ENCODE results near the gene WRNIP1.

Gene WRNIP1

GRCh38 chr6:2827142-2827541 is 61.9 kb downstream of the WRNIP1 start:
- no peaks in the 10 kb centered on the region for H3K36me3 ChIP-seq (ENCODE audit: insufficient read depth, low read length)
- no peak overlapping the region for H3K4me3 ChIP-seq (ENCODE audit: low read length, poor library complexity, severe bottlenecking)
- no peak overlapping the region for H3K9ac ChIP-seq (ENCODE audit: low read depth, low read length, poor library complexity, severe bottlenecking)
- H3F3A ChIP-seq (ENCODE audit: low read depth): no peaks in the 10 kb centered on the region
- H3K4me2 ChIP-seq (ENCODE audit: low read depth, low read length, poor library complexity, severe bottlenecking): no peak overlapping the region
- TF ChIP-seq EZH2phosphoT487 (IDR thresholded peaks at IDR 0.05; ENCODE audit: borderline replicate concordance): no peak
- TF ChIP-seq, protein P1, sequence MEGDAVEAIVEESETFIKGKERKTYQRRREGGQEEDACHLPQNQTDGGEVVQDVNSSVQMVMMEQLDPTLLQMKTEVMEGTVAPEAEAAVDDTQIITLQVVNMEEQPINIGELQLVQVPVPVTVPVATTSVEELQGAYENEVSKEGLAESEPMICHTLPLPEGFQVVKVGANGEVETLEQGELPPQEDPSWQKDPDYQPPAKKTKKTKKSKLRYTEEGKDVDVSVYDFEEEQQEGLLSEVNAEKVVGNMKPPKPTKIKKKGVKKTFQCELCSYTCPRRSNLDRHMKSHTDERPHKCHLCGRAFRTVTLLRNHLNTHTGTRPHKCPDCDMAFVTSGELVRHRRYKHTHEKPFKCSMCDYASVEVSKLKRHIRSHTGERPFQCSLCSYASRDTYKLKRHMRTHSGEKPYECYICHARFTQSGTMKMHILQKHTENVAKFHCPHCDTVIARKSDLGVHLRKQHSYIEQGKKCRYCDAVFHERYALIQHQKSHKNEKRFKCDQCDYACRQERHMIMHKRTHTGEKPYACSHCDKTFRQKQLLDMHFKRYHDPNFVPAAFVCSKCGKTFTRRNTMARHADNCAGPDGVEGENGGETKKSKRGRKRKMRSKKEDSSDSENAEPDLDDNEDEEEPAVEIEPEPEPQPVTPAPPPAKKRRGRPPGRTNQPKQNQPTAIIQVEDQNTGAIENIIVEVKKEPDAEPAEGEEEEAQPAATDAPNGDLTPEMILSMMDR (conservative IDR thresholded peaks at IDR 0.05; ENCODE audit: low read length): no peak
- H4K20me1 ChIP-seq (ENCODE audit: insufficient read depth, low read length, poor library complexity, severe bottlenecking): no peaks in the 10 kb centered on the region
- H3K27me3 ChIP-seq (ENCODE audit: insufficient read depth, low read length, poor library complexity, severe bottlenecking): no peaks in the 10 kb centered on the region
- H3K9me3 ChIP-seq (ENCODE audit: insufficient read depth, low read depth, low read length): no peaks in the 10 kb centered on the region
- H3K4me1 ChIP-seq (ENCODE audit: insufficient read depth, low read length, poor library complexity, severe bottlenecking): peaks cover 37% of the 10 kb centered on the region
- no peaks in the 10 kb centered on the region for H3K79me2 ChIP-seq (ENCODE audit: insufficient read depth, low read length)
- no peaks in the 10 kb centered on the region for H3K9me2 ChIP-seq (replicated peaks; ENCODE audit: low read depth, low read length)
- no peak overlapping the region for H2AFZ ChIP-seq (ENCODE audit: low read length)

DNA sequence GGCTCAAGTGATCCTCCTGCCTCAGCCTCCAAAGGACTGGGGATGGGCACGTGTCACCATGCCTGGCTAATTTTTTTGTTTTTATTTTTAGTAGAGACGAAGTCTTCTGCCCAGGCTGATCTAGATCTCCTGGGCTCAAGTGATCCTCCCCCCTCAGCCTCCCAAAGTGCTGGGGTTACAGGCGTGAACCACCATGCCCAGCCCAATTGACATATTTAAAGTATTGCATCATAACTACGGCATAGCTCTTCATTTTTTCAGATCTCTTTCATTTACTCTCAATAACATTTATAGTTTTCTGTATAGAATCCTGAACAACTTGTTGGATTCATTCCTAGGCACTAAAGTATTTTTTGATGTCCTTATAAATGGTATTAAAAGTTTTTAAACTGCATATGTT is 63.4 kb downstream of the WRNIP1 start:
- no peak overlapping the region for H3K9ac ChIP-seq (ENCODE audit: low read depth, low read length, poor library complexity, severe bottlenecking)
- H3F3A ChIP-seq (ENCODE audit: low read depth): no peaks in the 10 kb centered on the region
- peaks cover 6% of the 10 kb centered on the region; the same call in 1 of the 2 replicates for H3K36me3 ChIP-seq (ENCODE audit: insufficient read depth, low read length)
- H3K9me3 ChIP-seq (ENCODE audit: insufficient read depth, low read depth, low read length): no peaks in the 10 kb centered on the region
- no peak for TF ChIP-seq EZH2phosphoT487 (IDR thresholded peaks at IDR 0.05; ENCODE audit: borderline replicate concordance)
- TF ChIP-seq, protein P1 (conservative IDR thresholded peaks at IDR 0.05; ENCODE audit: low read length): no peak
- H3K4me2 ChIP-seq (ENCODE audit: low read depth, low read length, poor library complexity, severe bottlenecking): no peak overlapping the region
- no peak overlapping the region for H3K4me3 ChIP-seq (ENCODE audit: low read length, poor library complexity, severe bottlenecking)
- H3K9me2 ChIP-seq (replicated peaks; ENCODE audit: low read depth, low read length): no peaks in the 10 kb centered on the region
- no peaks in the 10 kb centered on the region for H4K20me1 ChIP-seq (ENCODE audit: insufficient read depth, low read length, poor library complexity, severe bottlenecking)
- H3K27me3 ChIP-seq (ENCODE audit: insufficient read depth, low read length, poor library complexity, severe bottlenecking): no peaks in the 10 kb centered on the region
- no peak overlapping the region for H2AFZ ChIP-seq (ENCODE audit: low read length)
- peaks cover 22% of the 10 kb centered on the region for H3K4me1 ChIP-seq (ENCODE audit: insufficient read depth, low read length, poor library complexity, severe bottlenecking)
- H3K79me2 ChIP-seq (ENCODE audit: insufficient read depth, low read length): peaks cover under 1% of the 10 kb centered on the region; the same call in 1 of the 2 replicates

GRCh38 chr6:2829253-2829652 is 64.1 kb downstream of the WRNIP1 start:
- Histone ChIP-seq H3K36me3 (ENCODE audit: insufficient read depth, low read length) (peaks cover 8% of the 10 kb centered on the region; the same call in 1 of the 2 replicates), H3K4me1 (ENCODE audit: insufficient read depth, low read length, poor library complexity, severe bottlenecking) (peaks cover 18% of the 10 kb centered on the region), H3K9me3 (ENCODE audit: insufficient read depth, low read depth, low read length) (no peaks in the 10 kb centered on the region), H4K20me1 (ENCODE audit: insufficient read depth, low read length, poor library complexity, severe bottlenecking) (no peaks in the 10 kb centered on the region), H3K27me3 (ENCODE audit: insufficient read depth, low read length, poor library complexity, severe bottlenecking) (no peaks in the 10 kb centered on the region), H3K9ac (ENCODE audit: low read depth, low read length, poor library complexity, severe bottlenecking) (no peak overlapping the region), H3F3A (ENCODE audit: low read depth) (no peaks in the 10 kb centered on the region), H3K9me2 (replicated peaks; ENCODE audit: low read depth, low read length) (no peaks in the 10 kb centered on the region), H3K4me3 (ENCODE audit: low read length, poor library complexity, severe bottlenecking) (no peak overlapping the region), H2AFZ (ENCODE audit: low read length) (no peak overlapping the region), H3K4me2 (ENCODE audit: low read depth, low read length, poor library complexity, severe bottlenecking) (no peak overlapping the region), H3K79me2 (ENCODE audit: insufficient read depth, low read length) (peaks cover 3% of the 10 kb centered on the region; the same call in 1 of the 2 replicates)
- TF ChIP-seq EZH2phosphoT487 (IDR thresholded peaks at IDR 0.05; ENCODE audit: borderline replicate concordance): no peak
- TF ChIP-seq, protein P1 (conservative IDR thresholded peaks at IDR 0.05; ENCODE audit: low read length): no peak
